Brain microvascular endothelial cell (primary cell): ENCODE results near the gene TEAD3.

Experiments
- DNase-seq: peaks from one replicate; pipeline ENCODE4 v3.0.0-alpha.2; 2020
- H3K27ac ChIP-seq: fragments of 250-450 bp; sonication (Bioruptor Pico); 2 replicates; pipeline ENCODE4 v1.5.1; 2020; ENCODE audit warnings: mild to moderate bottlenecking, moderate library complexity
- H3K27me3 ChIP-seq: fragments of 250-450 bp; sonication (Bioruptor Pico); replicated peaks from 2 replicates; pipeline ENCODE4 v1.5.1; 2020; ENCODE audit warnings: mild to moderate bottlenecking
- H3K36me3 ChIP-seq: fragments of 250-450 bp; sonication (Bioruptor Pico); replicated peaks from 2 replicates; pipeline ENCODE4 v1.5.1; 2020; ENCODE audit warnings: mild to moderate bottlenecking
- H3K4me3 ChIP-seq: 2 replicates; pipeline ENCODE4 v1.5.1; 2011; ENCODE audit warnings: low read depth, mild to moderate bottlenecking, control low read depth, low read length, moderate library complexity
- CTCF ChIP-seq: IDR thresholded peaks from 2 replicates; pipeline ENCODE4 v1.5.1; 2011; ENCODE audit warnings: low read depth, mild to moderate bottlenecking, moderate library complexity, low read length, control low read depth, inconsistent platforms; ENCODE audit errors: missing control alignments
- in situ Hi-C: cut with HindIII; loops from 2 replicates; pipeline ENCODE4 v1.10.0; 2017; ENCODE audit warnings: low sequenced_read_pairs, low pct_ligation_motif_present

Gene TEAD3

GRCh38 chr6:35483490-35483889 is 13.4 kb downstream of the TEAD3 start:
- in situ Hi-C loops, result no loop called here
- TF ChIP-seq CTCF, result no peak
- H3K36me3 ChIP-seq, result peaks cover 12% of the 10 kb centered on the region
- H3K27me3 ChIP-seq, result no peaks in the 10 kb centered on the region
- H3K27ac ChIP-seq, result no peak overlapping the region
- no peak for DNase-seq
- no peak overlapping the region for H3K4me3 ChIP-seq

- DNase-seq, result no peak
- Histone ChIP-seq H3K36me3 (peaks cover 16% of the 10 kb centered on the region), H3K27ac (no peak overlapping the region), H3K4me3 (no peak overlapping the region), H3K27me3 (no peaks in the 10 kb centered on the region)
- TF ChIP-seq CTCF, result no peak
- in situ Hi-C loops, result no loop called here
Observed at GRCh38 chr6:35483062-35483461, 13.8 kb downstream of the TEAD3 start.

- H3K4me3 ChIP-seq, result no peak overlapping the region
- in situ Hi-C loops, result no loop called here
- DNase-seq, result no peak
- no peak overlapping the region for H3K27ac ChIP-seq
- H3K27me3 ChIP-seq, result no peaks in the 10 kb centered on the region
- peaks cover 15% of the 10 kb centered on the region for H3K36me3 ChIP-seq
- TF ChIP-seq CTCF, result no peak
Observed at GRCh38 chr6:35481226-35481625, 15.7 kb downstream of the TEAD3 start.

- in situ Hi-C loops, result no loop called here
- H3K27ac ChIP-seq, result no peak overlapping the region
- H3K27me3 ChIP-seq, result no peaks in the 10 kb centered on the region
- DNase-seq, result no peak
- H3K36me3 ChIP-seq, result peaks cover 25% of the 10 kb centered on the region
- TF ChIP-seq CTCF, result no peak
- no peak overlapping the region for H3K4me3 ChIP-seq
Observed at GRCh38 chr6:35480176-35480575, 16.7 kb downstream of the TEAD3 start.

GRCh38 chr6:35478259-35478658 is 18.6 kb downstream of the TEAD3 start:
- in situ Hi-C loops, result no loop called here

More at GRCh38 chr6:35478259-35478658, 18.6 kb downstream of the TEAD3 start:
- DNase-seq, result no peak
- Histone ChIP-seq H3K4me3 (no peak overlapping the region), H3K27me3 (no peaks in the 10 kb centered on the region), H3K27ac (no peak overlapping the region), H3K36me3 (peaks cover 35% of the 10 kb centered on the region)
- TF ChIP-seq CTCF, result no peak
